ENCODE results near the gene GPT2.

Gene GPT2, protein sequence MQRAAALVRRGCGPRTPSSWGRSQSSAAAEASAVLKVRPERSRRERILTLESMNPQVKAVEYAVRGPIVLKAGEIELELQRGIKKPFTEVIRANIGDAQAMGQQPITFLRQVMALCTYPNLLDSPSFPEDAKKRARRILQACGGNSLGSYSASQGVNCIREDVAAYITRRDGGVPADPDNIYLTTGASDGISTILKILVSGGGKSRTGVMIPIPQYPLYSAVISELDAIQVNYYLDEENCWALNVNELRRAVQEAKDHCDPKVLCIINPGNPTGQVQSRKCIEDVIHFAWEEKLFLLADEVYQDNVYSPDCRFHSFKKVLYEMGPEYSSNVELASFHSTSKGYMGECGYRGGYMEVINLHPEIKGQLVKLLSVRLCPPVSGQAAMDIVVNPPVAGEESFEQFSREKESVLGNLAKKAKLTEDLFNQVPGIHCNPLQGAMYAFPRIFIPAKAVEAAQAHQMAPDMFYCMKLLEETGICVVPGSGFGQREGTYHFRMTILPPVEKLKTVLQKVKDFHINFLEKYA

DNA sequence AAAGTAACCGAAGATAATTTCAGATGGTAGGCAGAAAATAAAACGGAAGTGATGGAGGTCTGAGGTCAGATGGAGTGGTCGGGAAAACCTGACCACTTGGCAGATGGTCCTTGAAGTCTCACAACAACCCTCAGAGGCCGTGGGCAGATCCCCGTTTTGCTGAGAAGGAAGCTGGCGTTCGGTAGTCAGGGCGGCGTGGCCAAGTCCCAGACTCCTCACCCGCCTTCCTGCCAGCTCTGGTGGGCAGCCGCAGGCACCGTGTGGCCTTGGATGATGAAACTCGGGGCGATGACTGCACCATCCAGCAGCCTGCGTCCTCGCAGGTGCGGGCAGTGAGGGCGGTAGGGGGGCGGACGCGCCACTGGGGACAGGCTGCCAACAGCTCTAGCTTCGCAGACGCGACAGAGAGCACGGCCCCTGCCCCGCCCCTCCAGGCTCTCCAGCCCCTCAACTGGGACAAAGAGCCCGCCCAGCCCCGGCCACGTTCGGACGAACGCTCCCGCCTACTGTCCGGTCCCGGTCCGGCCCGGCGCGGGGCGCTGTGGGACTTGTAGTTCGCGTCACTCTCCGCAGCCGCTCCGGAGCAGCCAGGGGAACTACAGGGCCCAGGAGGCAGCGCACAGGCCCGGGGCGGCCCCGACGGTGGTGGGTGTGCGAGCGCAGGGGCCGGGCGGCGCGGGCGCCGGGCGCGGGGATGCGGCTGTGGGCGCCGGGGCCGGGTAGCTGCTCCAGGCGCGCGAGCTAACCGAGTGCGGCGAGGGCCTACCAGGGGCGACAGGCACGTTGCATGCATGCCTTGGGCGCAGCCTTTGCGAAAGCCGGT lies at the start of gene GPT2:
GPT2 (plus strand) TSS at position 673 of the 823 bp plus-strand sequence. CDS start 354 bp downstream, outside the sequence.
- peak; percentile 85 to 86 for DNase-seq (ENCODE audit: low read depth in 2 of 2)

DNA sequence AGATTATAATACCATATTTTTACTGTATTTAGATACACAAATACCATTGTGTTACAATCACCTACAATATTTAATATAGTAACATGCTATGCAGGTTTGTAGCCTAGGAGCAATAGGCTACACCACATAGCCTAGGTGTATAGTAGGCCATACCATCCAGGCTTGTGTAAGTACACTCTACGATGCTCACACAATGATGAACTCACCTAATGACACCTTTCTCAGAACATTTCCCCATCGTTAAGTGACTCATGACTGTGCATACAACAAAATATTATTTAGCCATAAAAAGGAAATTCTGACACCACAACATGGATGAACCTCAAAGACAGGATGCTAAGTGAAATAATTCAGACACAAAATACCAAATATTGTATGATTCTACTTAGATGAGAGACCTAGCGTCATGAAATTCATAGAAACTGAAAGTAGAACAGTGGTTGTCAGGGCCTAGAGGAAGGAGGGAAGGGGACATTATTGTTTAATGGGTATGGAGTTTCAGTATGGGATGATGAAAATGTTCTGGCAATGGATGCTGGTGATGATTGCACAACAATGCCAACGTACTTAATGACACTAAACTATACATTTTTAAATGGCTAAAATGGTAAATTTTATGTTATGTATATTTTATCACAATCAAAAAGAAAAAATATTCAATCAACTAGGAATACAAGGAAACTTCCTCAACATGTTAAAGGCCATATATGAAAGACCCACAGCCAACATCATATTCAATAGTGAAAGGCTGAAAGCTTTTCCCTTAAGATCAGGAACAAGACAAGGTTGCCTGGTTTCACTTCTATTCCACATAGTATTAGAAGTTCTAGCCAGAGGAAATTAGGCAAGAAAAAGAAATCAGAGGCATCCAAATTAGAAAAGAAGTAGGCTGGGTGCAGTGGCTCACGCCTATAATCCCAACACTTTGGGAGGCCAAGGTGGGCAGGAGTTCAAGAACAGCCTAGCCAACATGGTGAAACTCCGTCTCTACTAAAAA lies 47.3 kb upstream of the GPT2 start:
- DNase-seq (ENCODE audit: low read depth in 2 of 2) = no peak

DNA sequence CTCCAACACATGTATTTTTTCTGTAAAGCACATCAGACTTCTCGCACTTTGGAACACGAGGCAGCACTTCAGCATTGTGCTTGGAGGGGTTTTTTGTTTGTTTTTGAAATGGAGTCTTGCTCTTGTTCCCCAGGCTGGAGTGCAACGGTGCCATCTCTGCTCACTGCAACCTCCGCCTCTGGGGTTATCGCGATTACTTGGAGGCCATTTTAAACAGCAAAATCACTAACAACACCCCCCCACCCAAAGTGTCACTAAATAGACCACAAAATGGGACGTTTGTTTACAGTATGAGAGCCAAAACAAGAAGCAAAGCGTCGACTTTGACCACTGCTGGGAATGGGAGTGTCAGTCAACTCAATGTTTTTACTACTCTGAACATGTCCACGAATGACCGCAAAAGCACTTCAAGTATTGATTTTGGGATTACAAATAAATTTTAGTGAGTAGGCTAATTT lies 44.1 kb upstream of the GPT2 start:
- no peak for DNase-seq (ENCODE audit: low read depth in 2 of 2)

DNA sequence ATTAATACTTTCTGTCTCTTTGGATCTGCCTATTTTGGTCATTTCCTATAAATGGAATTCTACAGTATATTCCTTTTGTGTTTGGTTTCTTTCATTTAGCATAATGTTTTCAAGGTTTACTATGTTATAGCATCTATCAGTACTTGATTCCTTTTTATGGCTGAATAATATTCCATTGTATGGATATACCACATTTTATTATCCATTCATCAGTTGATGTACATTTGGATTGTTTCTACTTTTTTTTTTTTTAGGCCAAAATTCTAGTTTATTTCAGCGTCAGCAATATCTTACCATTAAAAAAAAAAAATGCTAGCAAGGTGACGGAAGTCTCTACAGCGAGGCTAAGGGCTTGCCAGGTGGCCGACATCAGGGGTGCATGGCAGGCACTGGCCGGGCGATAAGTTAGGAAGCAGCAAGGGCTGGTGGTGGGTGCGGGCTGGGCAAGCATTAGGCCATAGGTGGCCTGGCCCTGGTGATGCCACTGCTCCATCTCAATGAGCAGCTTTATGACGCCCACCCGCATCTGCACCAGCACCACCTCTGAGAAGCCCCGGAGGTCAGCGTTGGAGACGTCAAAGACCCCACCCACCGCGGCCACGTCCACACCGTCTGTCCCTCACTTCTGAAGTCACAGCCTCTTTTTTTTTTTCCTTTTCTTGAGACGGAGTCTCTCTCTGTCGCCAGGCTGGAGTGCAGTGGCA lies 41.8 kb upstream of the GPT2 start:
- DNase-seq (ENCODE audit: low read depth in 2 of 2) = no peak

DNA sequence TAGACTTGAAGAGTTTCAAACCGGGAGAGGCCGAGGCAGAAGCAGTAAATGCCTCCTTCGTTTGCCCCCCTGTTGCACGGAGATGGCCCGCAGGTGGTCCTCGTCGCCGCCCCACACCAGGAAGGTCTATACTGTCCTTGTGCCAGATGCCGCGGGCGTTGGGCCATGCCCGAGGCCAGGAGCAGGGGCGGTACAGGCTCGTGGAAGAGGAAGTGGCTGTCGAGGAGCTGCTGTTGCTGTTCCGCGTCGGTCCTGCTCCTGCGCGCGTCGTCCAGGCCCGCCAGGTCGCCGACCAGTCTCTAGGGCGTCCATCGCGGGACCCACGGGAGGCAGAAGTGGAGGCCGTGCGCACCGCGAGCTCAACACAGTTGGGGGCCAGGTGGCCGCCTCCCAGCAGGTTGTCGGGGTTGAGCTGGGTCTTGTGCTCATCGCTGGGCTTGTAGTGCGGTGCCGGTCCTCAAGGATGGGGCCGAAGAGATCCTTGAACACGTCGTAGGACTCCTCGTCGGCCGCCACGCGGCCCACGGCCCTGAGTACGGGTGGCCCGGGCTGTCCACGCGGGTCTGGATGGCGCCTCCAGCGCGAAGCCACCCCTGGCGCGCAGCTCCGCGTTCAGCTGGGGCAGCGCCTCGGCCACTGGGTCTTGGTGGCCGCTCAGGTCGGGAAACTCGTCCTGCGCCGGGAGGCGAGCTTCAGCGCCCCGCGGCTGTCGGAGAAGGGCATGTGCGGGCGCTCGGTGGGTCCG lies 40.1 kb upstream of the GPT2 start:
- no peak for DNase-seq (ENCODE audit: low read depth in 2 of 2)

DNA sequence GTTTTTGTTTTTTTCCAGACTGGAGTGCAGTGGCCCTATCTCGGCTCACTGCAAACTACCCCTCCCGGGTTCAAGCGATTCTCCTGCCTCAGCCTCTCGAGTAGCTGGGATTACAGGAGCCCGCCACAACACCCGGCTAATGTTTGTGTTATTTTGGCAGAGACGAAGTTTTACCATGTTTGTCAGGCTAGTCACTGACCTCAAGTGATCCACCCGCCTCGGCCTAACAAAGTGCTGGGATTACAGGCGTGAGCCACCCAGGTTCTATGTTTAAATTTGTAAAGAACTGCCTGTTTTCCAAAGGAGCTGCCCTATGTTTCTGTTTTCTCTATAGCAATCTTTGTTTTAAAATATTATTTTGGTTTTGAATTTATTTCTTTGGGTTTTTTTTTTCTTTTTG lies 39.4 kb upstream of the GPT2 start:
- DNase-seq (ENCODE audit: low read depth in 2 of 2) = no peak

DNA sequence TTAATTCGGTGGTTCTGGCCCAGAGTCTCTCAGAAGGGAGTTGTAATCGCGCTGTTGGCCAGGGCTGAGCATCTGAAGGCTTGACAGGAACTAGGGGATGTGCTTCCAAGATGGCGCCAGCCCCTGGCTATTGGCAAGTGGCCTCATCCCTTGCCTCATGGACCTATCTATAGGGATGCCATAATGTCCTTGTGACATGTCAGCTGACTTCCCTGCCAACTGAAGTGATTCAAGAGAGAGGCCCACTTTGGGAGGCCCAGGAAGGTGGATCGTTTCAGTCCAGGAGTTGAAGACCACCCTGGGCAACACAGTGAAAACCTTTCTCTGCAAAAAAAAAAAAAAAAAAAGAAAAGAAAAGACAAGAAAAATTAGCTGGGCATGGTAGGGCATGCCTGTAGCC lies 38.2 kb upstream of the GPT2 start:
- no peak for DNase-seq (ENCODE audit: low read depth in 2 of 2)

DNA sequence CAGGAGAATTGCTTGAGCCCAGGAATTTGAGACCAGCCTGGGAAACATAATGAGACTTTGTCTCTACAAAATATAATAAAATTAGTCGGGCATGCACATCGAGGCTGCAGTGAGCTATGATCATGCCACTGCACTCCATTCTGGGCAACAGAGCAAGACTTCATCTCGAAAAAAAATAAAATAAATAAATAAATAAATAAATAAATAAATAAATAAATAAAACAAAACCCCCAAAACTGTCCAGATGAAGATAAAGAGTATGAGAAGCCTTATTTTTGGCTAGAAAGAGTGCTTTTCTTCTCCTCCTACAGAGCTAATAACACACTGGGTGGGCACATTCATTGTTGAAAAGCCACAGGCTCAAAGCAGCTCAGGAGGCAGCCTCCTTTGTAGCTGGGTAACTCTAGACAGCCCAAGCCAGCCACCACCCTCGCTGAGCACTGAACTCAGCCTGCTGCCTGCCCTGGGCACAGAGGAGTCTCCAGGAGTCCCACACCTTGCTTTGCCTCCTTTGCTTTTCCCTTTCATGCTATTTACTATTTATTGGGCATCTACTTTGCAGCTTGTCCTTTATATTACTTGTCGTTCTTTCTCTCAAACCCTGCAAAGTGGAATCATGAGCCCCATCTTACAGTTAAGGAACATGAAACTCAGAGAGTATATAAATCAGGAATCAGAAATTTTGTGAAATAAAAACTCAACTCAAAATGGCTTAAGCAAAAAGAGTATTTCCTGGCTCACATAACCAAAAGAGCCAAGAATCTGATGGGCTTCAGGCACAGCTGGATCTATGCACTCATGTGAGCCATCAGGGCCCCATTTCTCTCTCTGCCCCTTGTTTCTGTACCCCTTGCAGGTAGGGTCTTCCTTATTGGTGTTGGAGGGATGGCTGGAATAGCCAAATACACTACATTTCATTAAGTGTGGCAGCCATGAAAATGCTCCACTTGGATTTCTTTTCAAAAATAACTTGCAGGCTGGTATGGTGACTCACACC lies 35.1 kb upstream of the GPT2 start:
- no peak for DNase-seq (ENCODE audit: low read depth in 2 of 2)

DNA sequence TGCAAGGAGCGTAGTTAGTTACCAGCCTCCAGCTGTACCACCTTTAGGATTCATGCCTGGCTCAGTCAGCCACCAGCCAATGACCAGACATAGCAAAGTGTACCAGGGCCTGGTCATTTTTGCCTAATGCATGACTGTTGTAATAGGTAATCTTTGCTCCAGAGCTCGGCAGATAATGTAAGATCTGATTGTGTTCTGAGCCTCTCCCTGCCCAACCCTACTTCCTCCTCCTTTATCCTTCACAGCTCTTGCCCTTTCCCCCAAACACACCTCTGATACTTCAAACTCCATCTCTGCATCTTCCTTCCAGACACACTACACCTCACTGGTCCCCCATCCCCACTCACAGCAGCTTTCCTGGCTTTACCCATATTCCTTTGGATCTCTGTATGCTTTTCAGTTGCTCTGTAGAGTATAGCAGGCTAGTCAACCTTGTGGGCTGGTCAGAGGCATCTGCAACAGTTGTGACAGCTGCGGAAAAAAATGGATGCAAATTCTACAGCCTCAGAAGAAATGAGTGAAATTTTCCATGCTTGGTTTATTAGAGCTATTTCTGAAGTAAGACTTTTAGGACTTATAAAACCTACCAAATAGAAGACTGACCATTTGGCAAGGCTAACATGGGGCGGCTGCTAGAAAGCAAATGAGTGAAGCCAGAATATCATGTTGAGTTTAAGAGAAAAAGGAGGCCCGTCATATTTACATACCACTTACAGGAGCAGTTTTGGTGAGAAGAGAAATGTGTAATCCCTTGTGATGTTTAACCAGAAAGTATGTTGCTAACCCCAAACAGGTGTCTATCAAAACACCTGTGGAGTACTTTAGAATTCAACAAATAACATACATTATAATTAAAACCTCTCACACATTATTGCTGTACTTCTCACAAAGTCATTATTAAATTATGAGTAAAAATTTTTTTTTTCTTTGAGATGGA lies 33.3 kb upstream of the GPT2 start:
- no peak for DNase-seq (ENCODE audit: low read depth in 2 of 2)

DNA sequence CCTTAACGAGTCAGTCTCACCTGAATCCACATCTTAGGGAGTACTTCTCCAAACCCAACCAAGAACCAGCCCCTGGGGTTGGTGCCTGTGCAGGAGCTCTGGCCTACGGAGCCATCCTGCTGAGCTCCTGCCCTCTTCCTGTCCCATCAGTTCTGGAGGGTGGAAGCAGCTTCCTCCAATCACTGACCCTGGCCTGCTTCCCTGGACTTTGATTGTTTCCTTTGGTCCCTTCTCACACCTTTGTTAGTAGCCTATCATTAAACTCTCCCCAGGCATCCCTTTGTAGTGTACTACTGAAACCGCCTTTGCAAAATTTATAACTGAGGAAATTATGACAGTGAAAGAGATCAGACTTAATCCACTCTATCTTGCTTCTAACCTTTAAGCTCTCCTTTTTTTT lies 32.0 kb upstream of the GPT2 start:
- no peak for DNase-seq (ENCODE audit: low read depth in 2 of 2)

DNA sequence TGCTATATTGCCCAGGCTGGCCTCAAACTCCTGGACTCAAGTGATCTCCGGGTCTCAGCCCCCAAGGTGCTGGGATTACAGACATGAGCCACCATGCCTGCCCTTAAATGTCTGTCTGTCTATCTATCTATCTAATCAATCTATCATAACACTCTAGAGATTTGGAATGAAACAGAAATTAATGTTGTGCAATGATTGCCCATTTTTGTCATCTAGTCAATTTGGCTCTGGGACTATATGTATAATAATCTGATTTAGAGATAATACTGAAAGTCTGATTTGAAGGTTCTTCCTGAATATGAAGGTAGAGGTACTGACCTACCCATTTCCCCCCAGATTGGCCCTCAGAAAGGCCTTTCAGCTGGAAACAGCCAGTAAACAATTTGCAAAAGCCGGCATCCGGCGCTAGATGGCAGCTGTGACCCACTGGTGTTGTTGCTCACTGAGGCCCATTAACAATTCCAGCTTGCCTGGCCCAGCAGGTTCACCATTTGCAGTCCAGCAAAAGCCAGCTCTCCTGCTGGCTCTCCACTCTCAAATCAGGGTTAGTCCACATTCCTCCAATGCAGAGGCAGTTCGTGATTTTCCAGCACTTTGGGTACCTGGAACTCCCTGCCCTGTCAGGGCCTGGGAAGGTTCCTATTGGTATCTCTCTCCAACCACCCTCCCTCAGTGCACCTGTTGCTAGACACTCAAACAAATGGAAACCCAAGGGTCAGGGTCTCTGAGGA lies 30.3 kb upstream of the GPT2 start:
- DNase-seq (ENCODE audit: low read depth in 2 of 2) = no peak

DNA sequence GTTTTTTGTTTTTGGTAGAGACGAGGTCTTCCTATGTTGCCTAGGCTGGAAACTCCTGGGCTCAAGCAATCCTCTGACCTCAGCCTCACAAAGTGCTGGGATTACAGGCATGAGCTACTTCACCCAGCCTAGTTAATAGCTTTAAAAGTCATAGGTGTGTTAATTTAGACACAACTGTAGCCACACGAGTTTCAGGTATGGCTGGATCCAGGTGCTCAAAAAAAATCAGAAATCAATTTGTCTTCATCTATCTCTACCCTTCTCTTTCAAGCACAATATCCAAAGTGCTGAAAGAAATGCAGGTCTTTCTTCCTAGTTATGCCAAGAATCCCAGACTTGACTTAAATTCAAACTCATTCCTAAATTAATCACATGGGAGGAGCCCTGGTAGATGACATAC lies 29.3 kb upstream of the GPT2 start:
- DNase-seq (ENCODE audit: low read depth in 2 of 2) = no peak

DNA sequence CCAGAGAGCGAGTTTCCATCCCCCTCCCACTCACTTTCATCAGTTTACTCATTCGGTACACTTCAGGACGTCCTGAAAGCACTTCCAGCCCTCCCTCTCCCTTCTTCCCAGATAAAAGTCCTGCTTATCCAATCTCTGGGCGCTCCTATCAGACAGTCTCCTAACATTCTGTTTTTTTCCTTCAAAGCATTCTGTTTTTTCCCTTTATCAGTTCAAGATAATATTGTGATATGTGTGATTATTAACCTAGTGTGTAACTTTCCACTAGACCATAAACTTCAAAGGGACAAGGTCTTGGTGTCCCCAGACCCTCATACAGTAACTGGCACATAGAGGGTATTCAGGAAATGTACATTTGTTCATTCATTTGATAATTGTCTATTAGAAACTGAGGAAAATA lies 28.8 kb upstream of the GPT2 start:
- no peak for DNase-seq (ENCODE audit: low read depth in 2 of 2)

DNA sequence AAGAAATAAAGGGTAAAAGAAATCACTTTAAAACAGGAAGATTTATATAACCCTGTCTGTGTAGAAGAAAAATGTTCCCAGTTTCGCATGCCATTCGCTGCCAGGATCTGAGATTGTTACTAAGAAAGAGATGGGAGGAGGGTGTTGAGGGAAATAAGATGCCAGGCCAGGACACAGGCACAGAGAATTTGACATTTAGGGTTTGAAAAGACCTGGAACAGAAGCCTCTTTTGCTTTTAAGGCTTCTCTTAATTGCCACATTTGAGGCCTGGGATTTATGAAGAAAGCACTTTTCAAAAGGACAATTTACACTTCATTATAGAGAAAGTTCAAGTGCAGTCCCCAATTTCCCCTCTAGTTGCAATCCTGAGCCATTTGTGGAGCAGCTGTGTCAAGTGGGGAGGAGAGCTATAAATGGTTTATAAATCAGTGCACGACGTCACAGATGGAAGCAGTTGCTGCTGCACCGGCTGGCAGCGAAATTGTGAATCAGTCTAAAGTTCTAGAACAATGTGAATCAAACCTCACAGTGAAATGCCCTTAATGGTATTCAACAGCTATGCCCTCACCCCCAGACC lies 26.7 kb upstream of the GPT2 start:
- peak; percentile 24 to 26 for DNase-seq (ENCODE audit: low read depth in 2 of 2)

DNA sequence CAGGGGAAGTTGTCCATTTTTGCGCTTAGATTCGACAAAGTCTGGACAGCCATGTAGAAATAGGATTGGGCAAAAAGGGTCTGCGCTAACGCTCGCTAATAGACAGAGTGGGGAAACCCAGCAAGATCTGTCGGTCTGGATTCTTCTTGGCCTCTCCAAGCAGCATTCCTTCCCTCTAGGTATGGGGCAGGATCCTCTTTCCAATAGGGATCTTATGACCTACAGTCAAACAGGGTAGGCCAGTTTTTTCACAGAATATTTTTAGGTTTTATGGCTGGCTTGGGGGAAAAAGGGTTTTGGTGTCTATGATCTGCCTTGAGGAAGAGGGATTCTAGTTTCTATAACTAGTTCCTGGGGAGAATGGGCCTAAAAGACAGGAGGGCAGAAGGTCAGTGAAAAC lies 26.0 kb upstream of the GPT2 start:
- no peak for DNase-seq (ENCODE audit: low read depth in 2 of 2)

DNA sequence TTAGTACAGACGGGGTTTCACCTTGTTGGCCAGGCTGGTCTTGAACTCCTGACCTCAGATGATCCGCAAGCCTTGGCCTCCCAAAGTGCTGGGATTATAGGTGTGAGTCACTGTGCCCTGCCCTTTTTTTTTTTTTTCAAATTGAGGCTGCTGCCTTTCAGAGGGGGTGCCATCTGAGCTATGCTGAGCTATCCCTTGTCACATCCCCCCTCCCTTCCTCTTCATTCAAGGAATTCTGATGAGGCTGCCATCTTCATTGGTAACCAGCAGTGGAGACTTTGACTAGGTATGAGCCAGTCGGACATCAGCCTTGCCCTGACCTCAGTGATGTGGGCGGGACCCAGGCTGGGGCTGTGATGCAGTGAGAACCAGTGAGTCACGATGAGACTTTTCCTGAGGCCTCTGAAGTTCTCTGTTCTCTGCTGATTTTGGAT lies 24.4 kb upstream of the GPT2 start:
- peak in 1 of 2 experiments; percentile 12 for DNase-seq (ENCODE audit: low read depth in 2 of 2)
